ENCODE results near the gene CNIH3.
"Not testable (repeated sequence)": the region's sequence is repeated elsewhere in the genome, so short reads cannot be mapped to it uniquely, and the experiment has no call there.

The CNIH3 gene

DNA sequence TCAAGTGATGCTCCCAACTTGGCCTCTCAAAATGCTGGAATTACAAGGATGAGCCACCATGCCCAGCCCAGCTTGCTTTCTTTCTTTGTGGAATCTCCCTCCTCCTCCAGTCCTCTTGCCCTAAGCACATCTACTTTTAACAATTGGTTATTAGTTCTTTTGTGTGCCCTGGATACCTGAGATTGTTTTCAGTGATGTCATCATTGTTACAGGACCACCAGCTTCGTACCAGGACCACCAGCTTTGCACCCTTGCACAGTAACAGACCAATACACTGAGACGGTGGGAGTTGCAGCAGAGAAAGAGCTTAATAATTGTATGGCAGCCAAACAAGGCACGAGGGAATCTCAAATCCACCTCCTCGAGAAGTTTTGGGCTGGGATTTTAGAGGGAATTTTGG, 71.3 kb downstream of the CNIH3 start:
- DNase-seq (ENCODE audit: low read depth in 2 of 2): no peak

DNA sequence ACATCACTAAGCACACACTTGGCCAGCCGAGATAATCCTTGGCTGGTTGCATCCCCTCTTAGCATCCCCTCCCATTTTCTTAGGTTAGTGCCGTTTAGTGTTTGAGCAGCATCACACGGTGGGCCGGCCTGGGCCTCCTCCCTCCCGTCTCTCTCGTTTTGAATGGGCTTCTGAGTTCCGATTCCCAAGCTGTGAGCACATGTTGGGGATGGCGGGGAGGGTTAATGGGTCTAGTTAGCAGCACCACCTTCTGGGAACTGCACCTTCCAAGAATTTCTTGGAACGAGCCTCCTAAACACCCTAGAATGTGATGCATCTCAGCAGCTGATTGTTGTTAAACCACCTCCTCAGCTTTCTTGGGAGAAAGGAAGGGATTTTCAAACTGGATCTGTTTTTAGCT, 73.3 kb downstream of the CNIH3 start:
- DNase-seq (ENCODE audit: low read depth in 2 of 2): no peak

- no peak for DNase-seq (ENCODE audit: low read depth in 2 of 2)
Observed at GRCh38 chr1:224690576-224690975, 74.5 kb downstream of the CNIH3 start.

- no peak for DNase-seq (ENCODE audit: low read depth in 2 of 2)
Observed at GRCh38 chr1:224691148-224691925, 75.2 kb downstream of the CNIH3 start.

GRCh38 chr1:224694969-224695368, 78.9 kb downstream of the CNIH3 start:
- DNase-seq (ENCODE audit: low read depth in 2 of 2): no peak

DNA sequence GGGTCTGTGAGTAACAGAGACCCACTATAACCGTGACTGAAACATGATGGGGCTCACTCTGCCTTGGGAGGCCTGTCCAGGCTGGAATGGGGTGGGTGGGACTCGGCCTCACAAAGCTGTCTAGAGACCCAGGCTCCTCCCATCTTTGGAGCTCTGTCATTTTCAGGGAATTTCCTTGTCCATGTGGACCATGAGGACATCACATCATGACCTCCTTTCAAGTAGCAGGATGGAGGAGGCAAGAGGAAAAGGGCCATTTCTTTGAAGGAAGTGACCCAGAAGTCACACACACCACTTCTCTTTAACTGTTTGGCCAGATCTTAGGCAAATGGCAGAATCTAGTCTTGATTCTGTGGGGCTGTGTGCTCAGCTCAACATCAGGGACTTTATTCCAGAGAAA, 79.9 kb downstream of the CNIH3 start:
- no peak for DNase-seq (ENCODE audit: low read depth in 2 of 2)

GRCh38 chr1:224696891-224697765, 81.0 kb downstream of the CNIH3 start:
- DNase-seq (ENCODE audit: low read depth in 2 of 2): peak; percentile 24 to 31

DNA sequence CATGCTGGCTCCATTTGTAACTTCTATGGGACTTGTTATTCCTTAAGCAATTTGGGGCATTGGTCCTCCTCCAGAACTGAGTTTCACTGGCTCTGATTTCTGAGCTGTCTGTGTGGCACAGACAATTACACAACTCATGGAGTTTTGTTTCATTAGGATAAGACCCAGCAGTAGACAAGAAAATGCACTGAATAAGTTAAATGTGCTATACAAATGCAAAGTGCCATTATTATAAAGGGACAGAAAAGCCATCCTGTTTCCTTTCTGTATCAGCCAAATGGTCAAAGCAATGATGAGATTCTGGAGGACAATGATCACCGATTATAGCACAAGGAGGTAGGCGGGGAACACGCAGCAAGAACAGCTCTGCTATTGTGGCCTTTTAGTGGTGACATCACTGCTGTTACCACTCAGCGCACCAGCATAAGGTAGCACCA, 81.9 kb downstream of the CNIH3 start:
- no peak for DNase-seq (ENCODE audit: low read depth in 2 of 2)

- no peak for DNase-seq (ENCODE audit: low read depth in 2 of 2)
Observed at GRCh38 chr1:224700918-224701531, 84.9 kb downstream of the CNIH3 start.

- no peak for DNase-seq (ENCODE audit: low read depth in 2 of 2)
Observed at GRCh38 chr1:224703702-224704101, 87.6 kb downstream of the CNIH3 start.

- DNase-seq (ENCODE audit: low read depth in 2 of 2): no peak
Observed at GRCh38 chr1:224704107-224704735, 88.1 kb downstream of the CNIH3 start.

DNA sequence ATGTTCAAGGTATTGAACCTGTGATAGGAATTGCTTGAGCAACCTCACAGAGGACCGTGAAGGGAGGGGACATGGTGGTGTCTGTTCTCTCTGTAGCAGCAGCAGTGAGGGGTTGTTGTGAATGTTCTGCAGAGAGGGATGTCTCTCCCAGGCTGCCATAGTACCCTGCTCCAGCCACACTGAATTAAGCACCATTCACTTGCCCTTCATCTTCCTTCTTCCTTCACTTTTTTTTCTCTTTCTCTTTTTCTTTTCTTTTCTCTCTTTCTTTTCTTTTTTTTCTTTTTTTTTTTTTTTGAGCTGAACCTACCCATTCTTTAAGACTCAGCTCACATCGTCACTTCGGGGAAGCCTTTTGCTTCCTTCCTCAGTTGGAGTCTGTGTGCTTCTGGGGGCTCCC, 89.5 kb downstream of the CNIH3 start:
- no peak for DNase-seq (ENCODE audit: low read depth in 2 of 2)

DNA sequence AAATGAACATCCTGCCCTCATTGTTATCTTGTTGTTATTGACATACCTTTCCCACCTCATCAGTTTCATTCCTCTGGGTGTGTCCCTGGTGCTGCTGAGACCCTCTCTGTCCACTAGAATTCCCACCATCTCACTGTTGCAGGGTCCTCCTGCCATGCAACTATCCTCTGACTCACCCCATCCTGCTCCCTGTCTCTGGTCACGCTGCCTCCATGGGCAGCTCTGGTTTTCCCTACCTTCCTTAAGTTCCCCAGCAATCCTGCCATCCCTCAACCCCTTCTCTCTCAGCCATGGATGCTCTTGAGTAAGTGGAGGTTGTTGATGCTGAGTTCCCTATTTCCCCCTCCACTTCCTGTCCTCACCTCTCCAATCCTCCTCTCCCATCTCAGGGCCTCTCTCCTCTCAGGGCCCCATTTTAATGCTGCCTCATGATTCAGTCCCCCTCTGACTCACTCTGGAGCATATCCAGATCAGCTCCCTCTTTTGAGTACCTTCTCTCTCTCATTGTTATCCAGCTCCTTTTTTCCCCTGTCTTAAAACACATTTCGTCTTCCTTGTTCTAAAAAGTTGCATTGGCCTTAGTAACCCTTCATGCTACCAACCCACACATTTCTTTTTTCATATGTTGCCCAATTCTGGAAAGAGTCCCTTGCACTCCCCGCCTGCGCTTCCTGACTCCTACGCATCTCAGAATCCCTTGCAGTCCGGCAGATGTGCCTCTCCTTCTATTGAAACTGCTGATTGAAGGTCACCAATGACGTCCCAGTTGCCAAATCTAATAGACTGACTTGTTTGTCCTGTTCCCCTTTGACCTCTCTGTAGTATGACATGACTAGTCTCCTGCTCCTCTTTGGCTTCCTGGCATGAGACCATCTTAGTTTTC, 92.0 kb downstream of the CNIH3 start:
- peak; percentile 61 to 64 for DNase-seq (ENCODE audit: low read depth in 2 of 2)

DNA sequence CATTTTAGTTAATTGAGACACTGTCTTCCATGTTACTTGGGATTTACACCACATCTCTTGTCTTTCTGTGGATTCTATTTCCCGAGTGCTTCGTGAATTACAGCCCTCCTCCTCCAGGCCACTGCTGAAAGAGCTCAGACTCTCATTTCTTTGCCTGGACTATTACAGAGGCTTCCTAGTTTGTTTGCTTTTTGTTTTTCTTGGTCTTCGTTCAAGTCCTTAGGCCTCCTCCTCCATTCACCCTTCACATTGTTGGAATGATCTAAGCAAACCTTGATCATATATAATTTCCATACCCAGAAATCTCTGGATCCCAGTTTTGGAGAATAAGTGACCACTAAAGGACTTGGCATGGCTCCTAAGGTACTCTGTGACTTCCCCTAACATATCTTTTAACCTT, 94.1 kb downstream of the CNIH3 start:
- no peak for DNase-seq (ENCODE audit: low read depth in 2 of 2)

- DNase-seq (ENCODE audit: low read depth in 2 of 2): not testable (repeated sequence)
Observed at GRCh38 chr1:224711231-224711756, 95.2 kb downstream of the CNIH3 start.

DNA sequence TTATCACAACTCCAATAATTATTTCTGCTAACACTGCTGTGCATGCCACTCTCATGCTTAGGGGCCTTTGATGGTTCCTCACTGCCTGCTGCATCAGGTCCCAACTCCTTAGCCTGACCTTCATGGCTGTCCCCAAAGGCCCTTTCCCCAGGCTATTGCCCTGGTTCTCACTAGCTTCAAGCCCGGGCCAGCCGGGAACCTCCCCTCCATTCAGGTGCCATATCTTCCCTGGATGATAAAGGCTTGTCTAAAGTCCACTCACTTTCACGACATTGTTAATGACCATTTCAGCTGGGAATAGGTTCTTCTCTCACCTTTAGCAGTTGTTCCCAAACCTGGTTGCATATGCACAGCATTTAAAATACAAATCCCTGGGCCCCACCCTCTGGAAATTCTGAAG, 95.8 kb downstream of the CNIH3 start:
- DNase-seq (ENCODE audit: low read depth in 2 of 2): no peak

DNA sequence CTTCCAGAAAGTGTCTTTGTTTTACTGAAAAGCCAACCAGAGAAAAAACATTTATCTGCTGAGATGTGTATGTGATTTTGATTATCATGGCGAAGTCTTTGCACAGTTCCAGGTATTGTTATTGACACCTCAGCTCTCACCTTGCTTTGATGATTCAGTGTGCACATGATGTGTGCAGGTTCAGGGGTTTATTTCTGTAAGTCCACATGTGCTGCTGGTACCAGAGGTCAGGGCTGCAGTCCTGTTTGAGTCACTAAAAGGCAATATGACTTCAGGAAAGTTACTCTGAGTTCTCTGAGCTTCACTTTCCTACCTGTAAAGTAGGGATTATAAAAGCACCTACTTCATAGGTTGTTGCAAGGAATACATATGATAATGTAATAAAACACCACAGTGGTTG, 97.1 kb downstream of the CNIH3 start:
- DNase-seq (ENCODE audit: low read depth in 2 of 2): no peak

DNA sequence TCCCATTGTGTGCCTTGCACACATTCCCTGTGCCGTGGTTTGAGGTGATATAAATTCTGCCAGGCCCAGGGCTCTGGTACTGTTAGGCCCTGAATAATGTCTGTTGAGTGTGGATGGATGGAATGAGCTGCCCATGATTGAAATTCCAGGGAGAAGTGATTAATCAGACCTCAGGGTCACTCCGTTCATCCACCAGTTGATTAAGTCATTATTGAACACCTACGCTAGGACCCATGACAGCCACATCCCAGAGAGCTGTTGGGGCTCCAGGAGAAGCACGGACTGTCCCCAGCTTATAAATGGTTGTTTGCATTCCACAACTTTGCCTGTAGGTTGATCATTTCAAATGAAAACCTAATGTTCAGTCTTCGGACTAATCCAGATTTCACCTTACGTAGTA, 98.4 kb downstream of the CNIH3 start:
- DNase-seq (ENCODE audit: low read depth in 2 of 2): no peak

- DNase-seq (ENCODE audit: low read depth in 2 of 2): no peak
Observed at GRCh38 chr1:224718470-224719053, 102.4 kb downstream of the CNIH3 start.

DNA sequence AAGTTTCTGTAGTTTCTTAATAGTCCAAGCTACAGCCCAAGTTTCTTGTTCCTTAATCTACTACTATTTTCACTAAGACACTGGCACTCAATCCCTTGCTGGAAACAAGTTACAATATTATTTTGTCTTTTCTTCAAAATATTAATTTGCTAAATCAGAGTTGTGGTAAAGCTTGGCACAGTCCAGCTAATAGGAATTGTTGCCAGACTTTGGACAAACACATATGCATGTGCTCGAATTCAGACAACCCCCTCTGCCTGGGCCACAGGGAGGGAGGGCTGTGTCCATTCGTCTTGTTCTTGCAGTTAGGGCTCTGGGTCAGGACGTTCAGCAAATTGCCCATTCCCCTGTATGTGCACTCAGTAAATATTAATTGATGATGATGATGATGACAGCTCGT, 103.6 kb downstream of the CNIH3 start:
- DNase-seq (ENCODE audit: low read depth in 2 of 2): no peak
